GM19455 (cell line): Measurements from ENCODE around the gene THSD4.

Source experiments
- ATAC-seq: cut with Tn5 transposase; IDR thresholded peaks from one replicate; pipeline ENCODE4 v1.9.1; 2021; ENCODE audit not compliant: unreplicated experiment

THSD4 gene

DNA sequence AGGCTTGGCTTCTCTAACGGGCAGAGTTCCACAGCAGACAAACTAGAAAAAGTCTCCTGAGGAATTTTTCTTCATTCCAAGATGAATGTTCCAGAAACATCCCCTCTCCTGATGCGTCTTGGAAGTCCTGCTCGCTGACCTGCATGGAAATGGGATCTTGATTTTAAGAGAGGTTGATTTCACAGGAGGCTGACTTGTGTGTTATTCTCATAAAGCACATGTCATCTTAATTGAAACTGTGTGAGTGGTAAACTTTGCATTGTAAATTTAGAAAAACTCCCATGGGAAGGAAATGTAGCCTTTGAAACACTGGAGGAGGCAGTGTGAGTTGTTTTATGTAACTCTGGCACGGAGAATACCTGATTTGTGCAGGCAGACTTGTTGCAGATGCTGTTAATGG is 357.3 kb downstream of the THSD4 start:
- ATAC-seq: no peak

DNA sequence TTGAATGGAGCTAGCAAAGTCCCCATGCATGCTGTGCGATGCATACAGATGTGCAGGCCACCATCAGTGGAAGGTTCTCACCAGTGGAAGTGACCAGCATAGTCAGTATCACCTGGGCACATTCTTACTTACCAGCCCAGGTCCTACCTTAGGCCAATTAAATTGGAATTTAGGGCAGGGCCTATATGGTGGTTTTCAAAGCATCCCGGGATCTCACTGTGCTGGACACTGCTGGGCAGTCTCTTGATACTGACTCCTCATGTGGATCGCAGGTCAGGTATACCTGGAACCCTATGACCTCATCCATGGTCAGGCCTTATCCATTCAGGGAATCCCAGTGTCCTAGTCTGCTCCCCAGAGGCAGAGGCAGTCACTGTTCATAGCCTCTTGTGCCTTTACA is 358.5 kb downstream of the THSD4 start:
- ATAC-seq: no peak

DNA sequence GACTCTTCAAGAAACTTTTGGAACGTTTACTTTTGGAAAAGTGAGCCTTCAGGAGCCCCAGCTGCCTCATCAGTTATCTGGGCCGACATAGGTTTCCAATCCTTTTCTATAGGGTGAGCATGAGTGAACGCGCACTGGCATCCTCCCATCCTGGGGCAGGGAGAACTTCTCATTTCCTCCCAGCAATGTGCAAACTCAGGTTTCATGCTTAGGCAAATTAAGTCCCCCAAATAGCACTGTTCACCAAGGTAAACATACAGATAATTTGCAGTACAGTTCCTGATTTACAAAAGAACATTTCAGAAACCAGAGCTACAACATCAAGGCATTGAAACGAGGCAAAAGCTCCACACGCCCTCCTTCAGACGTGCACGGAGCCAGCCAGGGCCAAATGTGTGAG is 361.6 kb downstream of the THSD4 start:
- ATAC-seq: no peak

DNA sequence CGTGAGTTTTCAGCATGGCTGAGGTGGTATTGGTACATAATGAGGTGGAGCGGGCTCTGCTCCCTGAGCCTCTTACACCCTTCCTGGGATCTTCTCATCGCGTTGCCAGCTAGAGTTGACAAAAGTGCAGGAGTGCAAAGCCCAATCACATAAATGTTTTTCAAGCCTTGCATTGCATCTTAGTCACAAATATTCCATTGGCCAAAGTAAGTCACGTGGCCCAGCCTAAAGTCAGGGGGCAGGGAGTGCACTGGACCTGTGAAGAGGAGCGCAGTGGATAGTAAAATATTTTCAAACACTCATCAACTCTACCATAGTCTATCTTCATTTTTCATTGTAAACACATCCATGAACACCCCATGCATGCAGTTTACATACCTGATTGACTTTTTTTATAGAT is 365.3 kb downstream of the THSD4 start:
- no peak for ATAC-seq

DNA sequence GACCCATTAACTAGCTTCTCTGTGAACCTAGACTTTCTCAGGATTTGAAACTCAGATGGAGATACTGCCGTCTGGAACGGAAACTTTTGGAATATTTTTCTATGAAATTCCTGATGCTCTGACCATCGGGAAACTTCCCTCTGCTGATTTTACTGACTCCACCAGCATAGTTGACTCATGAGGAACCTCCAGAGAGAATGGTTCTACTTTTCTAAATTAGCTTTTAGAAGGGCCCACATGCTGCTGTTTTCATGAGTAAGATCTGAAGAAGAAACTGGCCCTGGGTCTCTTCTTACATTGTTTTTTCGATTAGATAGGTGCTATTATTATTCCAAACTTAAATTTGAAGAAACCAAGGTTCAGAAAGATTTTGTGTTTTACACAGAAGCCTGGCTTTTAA is 368.8 kb downstream of the THSD4 start:
- no peak for ATAC-seq

DNA sequence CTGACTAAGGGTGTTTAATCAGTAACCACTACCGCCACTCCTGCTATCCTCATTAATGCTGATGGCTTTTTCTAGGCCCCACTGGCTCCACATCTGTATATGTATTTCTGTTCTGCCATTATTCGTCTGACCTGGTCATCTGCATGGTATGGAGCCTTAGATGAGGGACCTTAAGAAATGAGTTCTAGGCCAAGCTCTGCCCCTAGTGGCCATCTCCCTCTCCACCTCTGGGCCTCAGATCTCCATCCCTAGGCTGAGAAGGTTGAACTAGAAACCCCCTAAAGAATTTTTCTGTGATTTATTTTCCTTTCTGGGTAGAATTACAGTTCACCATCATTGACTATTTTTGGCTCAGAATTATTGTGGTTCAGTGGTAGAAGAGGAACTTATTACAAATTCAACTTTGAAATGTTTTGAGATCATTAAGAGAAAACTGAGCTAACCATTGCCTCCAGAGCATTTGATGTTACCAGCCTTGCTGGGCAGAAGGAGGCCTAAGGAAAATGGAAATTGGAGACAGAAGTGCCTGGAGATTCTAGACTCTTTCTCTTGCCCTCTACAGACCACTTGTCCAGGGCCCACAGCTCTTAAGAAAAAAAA is 369.9 kb downstream of the THSD4 start:
- ATAC-seq: no peak

DNA sequence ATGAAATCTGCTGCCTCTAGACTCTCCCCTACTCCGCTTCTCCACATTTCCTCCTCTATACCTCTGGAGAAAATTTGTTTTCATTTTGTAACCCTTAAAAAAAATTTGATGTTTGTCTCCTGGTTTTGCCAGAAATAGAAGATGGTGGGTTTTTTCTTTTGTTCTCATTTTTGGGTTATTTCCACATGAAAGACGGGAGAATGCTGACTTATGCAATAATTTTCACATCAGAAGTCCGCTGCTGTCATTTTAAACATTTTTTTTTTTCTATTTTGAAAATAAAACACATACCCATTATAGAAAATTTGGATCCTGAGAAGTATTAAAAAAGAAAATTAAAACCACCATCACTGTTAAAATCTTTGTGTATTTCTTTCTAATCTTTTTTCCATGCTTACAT is 374.3 kb downstream of the THSD4 start:
- ATAC-seq: no peak

DNA sequence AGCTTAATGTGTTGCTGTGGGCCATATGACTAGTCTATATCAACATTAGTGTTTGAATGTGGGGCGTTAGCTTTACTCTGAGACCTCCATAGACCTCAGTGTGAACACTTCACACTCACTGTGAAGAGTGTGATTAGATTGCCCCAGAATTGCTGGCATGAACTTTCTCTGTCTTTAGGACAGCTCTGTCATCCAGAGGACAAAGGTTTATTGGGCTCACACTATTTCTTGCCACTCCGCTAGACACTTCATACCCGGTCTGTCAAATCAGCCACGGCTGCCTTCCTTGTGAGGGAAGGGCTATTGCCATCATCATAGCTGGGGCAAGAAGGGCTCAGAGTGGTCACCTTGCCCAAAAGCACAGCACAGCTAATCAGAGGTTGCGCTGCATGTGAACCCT is 378.3 kb downstream of the THSD4 start:
- no peak for ATAC-seq

DNA sequence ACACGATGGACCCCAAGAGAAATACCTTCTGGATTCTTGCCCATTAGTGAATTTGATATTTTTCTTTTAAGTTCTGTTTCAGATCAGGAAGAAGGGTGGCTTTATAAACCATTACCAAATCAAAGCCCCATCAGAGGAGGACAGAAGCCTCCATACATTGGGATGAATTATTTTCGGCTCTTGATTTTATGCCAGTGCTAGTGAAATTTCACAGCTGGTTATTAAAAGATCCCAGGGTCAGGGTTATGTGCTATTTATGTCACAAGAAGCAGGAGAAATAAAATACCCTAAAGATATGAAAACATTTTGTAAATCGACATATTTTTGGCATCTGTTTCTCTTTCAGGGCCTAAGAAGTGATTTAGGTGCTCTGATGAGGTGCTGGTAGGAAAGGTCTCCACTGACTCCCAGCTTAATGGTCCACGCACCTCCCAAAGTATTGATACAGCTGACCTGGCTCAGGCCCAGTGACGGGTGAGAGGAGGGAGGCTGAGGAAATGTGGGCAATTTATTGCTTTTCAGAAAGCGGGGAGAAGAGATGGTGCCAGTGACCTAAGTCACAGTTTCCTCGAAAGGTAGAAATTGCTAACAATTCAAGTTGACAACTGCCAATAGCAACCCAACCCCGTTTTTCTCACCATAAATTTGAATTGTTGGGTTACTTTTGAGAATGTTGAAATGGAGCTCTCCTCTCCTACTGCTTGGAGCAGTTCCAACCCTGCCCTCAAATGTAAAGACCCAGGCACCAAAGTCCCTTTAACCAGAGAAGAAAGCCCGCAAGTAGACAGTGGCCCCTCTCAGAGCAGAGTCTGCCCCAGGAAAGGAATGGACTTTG is 379.5 kb downstream of the THSD4 start:
- ATAC-seq: no peak

DNA sequence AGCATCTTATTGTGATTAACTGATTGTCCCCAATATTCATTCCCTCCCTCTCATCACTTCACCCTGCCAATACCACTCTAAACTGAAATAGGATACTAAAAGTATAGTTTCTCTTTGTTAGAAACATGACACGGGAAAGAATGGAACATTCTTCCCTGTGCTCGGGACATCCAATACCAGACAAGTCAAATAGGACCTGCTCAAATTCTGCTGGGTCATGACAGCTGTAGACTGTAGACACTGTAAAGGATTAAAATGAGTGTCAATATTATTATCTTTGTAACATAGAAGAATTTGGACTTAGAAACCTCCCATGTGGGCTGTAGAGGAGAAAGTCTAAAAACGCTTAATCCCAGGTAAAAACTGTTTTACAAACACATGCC is 380.1 kb downstream of the THSD4 start:
- no peak for ATAC-seq

DNA sequence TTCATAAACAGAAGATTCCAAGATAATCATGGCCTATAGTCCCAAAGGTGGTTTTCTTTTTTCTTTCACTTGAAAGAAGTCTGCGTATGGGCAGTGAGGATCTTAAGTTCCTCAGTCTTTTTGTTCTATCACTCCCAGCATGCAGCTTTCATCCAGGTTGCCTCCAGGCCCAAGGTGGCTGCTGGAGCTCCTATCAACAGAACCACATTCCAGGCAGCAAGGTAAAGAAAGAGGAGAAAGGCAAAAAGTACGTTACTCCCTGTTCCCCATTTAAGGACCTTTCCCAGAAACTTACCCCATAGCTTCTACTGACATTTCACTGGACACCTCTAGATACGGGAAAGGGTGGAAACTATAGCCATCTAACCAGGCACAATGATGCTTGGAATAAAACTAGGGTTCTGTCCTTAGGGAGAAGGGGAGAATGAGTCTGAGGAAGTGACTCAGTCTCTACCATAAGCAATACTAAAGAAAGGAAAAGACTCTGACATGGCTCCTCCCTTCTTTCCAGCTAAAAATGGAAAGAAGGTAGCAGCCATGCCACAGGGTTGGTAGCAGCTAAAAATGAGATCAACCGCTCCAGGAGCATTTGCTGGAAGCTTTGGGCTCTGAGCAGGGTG is 381.2 kb downstream of the THSD4 start:
- no peak for ATAC-seq

DNA sequence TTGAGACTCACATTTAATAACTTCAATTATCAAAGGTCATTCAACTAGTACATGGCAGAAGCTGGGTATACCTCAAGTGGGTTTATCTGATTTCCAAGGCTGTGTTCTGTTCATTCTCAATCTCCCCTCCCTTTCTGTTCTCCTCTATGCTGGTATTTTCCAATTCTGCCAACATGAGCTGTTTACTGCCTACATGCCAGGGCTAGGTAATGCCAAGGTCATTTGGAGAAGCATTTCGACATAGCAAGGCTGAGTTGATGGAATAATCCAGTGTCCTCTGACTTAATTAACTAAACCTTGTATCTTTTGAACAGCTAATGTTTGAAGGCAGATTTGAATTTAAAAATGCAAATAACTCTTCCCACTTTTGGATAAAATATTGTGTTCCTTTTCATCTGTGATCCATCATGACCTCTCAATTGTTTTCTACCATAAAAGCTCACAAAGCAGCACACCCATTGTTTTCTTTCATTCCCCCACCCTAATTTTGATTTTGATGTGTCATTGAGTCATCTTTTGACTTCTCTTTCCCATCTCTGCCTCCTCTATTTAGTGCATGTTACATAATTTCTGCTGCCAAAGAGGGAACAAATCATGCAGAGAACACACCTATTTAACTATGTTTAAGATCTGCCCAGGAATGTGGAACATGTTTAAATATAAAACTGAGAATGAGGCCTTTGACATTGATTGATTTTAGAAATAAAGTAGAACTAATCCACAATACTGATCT is 386.2 kb downstream of the THSD4 start:
- no peak for ATAC-seq

DNA sequence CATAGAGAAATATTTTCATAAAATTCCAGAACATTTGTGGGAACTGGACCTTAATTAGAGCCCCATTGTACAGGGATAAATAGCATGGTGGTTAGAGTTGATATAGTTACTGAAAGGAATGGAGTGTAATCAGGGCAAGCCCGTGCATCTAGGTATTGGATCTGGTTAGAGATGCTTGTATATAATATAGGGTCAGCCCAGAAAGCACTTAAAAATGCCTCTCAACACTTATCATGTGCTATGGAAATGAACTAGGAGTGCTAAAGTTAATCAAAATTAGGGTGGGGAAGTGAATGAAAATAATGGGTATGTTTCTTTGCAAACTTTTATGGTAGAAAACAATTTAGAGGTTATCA is 386.8 kb downstream of the THSD4 start:
- no peak for ATAC-seq

DNA sequence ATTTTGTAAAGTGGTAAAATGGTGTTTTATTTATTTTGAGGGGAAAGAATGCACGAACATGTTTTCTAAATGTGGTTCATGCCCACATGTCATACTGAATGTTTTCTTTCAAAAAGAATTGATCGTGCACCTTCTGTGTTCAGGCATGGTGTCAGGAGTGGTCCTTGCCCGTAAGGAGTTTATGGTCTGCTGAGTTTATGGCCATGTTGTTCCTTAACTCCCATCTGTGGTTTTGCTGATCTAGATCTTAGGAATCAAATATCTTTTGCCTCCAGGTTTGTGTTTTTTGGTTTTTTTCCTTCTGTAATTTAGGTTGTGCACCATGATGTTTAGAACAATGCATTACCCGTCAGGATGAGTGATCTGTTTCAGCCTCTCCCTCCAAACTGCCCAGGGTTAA is 390.7 kb downstream of the THSD4 start:
- no peak for ATAC-seq

DNA sequence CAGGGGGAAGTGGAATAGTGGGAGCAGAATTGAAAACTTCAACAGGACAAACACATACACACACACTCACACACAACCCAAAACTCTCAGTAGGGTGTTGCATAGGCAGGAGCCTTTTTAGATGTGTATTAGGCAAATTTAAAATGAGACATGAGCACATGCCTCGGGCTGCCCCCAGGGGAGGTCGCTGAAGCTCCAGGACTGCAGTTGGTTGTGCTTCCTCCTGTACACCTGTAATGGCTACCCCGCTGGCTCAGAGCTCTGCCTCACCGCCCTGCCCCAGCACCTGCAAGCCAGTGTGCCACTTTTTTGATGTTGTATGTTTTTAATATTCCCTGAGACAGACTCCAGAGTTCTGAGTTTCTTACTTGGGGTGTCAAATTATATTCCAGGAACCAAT is 391.7 kb downstream of the THSD4 start:
- no peak for ATAC-seq

DNA sequence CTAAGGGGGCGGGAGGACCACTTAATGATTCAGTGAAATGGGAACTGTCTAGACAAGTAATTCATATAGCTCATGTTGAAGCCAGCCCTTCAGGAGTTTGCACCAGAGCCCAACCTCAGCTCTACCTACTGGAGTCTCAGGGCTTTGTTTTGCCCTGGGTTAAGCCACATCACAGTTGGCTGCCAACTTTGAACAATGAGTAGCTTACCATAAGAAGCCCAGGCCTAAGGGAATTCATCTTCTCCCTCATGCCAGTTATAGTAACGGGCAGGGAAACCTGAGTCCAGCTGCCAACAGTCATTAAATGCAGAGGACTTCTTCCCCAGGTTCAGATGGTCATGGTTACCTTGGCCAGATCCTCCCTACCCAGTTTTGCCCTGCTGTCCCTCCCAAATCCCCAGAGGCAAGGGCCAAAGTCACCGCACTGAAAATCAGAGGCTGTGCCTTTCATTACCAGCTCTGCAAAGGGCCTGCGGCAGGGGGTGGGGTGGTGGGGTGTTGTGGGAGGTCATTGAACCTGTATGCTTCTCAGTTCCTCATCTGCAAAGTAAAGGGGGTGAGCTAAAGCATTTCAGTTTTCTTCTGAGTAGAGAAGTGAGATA is 392.9 kb downstream of the THSD4 start:
- ATAC-seq: peak; percentile 68

DNA sequence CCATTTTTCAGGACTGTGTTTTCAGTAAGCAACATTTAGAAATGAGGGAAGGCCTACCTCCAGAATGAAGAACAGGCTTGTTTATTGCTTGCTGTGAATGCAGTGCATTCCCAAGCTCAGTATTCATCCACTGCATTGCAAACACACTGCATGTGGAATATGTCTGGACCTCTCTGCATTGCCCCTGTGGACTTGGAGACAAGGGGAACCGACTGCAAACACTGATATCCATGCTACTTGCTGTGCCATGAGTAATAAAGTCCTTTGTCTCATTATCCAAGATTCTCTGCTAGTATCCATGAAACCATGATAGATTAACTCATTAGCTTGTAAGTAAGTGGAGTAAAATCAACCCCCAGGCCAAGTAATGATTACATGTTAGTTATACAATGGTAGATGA is 393.9 kb downstream of the THSD4 start:
- no peak for ATAC-seq

DNA sequence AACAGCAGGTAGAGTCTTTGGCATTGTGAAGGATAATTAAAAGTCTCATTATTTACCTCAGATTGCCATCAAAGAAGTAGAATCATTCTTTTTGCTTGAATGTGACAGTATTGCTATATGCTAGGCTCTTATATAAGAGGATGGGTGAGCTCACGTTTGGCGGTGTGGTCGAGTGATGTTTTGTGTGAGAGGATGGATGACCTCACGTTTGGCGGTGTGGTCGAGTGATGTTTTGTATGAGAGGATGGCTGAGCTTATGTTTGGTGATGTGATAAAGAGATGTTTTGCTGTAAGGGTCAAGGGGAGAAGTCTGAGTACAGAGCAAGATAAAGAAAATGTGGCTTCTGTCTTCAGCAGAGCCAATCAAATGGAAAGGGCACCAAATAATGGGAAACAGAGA is 395.5 kb downstream of the THSD4 start:
- no peak for ATAC-seq

DNA sequence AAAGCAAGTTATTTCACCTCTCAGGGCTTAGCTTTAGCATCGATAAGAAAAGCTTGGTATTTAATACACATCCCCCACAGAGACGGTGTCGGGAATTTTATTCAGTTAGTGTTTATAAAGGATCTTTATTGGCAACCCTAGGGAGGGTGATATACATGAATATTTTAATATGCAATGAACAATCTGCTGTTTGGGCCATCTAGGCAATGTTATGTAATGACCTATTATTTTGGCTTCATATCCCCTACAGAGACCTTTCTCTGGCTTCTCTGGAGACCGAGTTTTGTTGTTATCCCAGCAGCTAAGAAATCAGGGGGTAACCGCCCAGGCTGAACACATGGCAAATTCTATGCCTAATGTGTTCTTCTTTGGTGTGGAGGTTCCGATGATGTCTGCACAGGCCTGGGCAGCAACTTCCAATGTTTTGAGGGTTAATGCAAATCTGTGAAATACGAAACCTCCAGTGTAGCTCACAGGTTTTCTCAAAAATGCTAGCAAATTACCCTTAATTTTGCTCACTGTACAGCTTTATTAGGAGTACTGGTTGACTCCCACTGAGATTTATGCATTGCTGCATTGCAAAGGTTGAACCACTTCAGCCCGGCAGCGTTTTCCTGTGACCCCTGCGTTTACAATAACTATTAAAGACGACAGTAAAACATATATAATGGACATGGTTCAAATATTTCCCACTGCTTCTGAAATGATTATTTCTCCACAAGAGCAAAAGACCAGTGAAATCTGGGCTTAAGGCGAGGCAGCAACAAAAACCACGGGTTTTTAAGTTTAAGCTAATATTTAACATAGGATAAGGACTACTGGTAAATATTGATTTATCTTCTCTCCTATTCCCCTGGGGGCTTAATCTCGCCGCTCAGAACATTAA is 396.8 kb downstream of the THSD4 start:
- no peak for ATAC-seq

DNA sequence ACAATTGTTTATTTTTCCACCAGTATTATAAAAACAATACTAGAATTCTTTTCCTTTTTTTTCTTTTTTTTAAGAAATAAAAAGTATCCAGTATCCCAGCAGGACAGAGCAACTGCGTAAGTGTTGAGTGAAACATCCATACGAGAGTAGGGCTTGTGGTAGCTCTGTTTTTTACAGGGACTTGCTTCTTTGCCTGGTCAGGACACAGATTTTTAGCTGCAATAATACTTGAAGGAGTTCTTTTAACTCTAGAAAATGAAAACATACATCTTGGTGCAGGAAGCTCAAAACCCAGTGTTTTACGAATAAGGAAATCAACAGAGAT is 397.4 kb downstream of the THSD4 start:
- no peak for ATAC-seq
